PC-3 (cell line): ENCODE measurements around the gene PACRG.

ENCODE experiments used
- CTCF ChIP-seq: fragments of 300-600 bp; sonication (generic); conservative IDR thresholded peaks from 2 replicates; pipeline ENCODE4 v1.5.1; 2017; ENCODE audit warnings: antibody characterized with exemption, low read depth, mild to moderate bottlenecking, low read length
- EZH2 ChIP-seq: fragments of 300-600 bp; sonication (generic); IDR thresholded peaks from one replicate; pipeline ENCODE4 v1.6.1; 2017; ENCODE audit warnings: antibody characterized with exemption, mild to moderate bottlenecking, low read length; ENCODE audit not compliant: unreplicated experiment
- EZH2phosphoT487 ChIP-seq: fragments of 300-600 bp; sonication (generic); IDR thresholded peaks from 2 replicates; pipeline ENCODE4 v1.6.1; 2018; ENCODE audit warnings: mild to moderate bottlenecking, antibody characterized with exemption, low read length, borderline replicate concordance

GRCh38 chr6:162697872-162698403, 29.8 kb upstream of the PACRG start:
- no peak for TF ChIP-seq CTCF
- no peak for TF ChIP-seq EZH2phosphoT487
- TF ChIP-seq EZH2: no peak
